ENCODE data around the gene NCAM2. TPM values are rescaled to one million over a fixed set of nuclear protein-coding genes. Genes with fewer than 3 reads are reported as not detected.

Gene NCAM2
- total RNA-seq, 1 donor from 2014 or later, result 22.6 TPM

DNA sequence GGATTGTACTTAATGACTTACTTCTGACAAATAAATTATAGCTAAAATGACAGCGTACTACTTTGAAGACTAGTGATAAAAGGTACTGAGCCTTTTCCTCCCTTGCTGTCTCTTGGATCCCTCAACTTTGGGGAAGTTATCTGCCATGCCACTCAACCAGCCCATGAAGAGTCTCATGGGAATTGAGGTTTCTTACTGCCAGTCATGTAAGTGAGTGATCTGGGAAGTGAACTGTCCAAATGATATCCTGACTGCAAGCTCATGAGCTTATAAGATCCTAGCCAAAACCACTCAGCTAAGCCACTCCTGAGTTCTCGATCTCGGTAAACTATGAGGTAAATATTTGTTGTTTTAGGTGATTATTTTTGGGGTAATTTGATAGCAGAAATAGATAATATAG is 247.8 kb downstream of the NCAM2 start:
- H3K27ac Mint-ChIP-seq, result no peak overlapping the region
- H3K9me3 Mint-ChIP-seq, result no peaks in the 10 kb centered on the region
- no peaks in the 10 kb centered on the region for H3K36me3 Mint-ChIP-seq
- H3K4me3 Mint-ChIP-seq, result no peak overlapping the region
- no peak for TF ChIP-seq CTCF (conservative IDR thresholded peaks at IDR 0.05)
- no peak for DNase-seq (ENCODE audit: extremely low spot score, unreplicated experiment)
- no peaks in the 10 kb centered on the region for H3K4me1 Mint-ChIP-seq (ENCODE audit: unreplicated experiment)
- H3K27me3 Mint-ChIP-seq, result no peaks in the 10 kb centered on the region

- DNase-seq (ENCODE audit: extremely low spot score, unreplicated experiment), result no peak
- Mint-ChIP-seq H3K27me3 (no peaks in the 10 kb centered on the region), H3K4me1 (ENCODE audit: unreplicated experiment) (no peaks in the 10 kb centered on the region), H3K4me3 (no peak overlapping the region), H3K36me3 (no peaks in the 10 kb centered on the region), H3K27ac (no peak overlapping the region), H3K9me3 (no peaks in the 10 kb centered on the region)
- TF ChIP-seq CTCF (conservative IDR thresholded peaks at IDR 0.05), result no peak
Observed at GRCh38 chr21:21247424-21247823, 249.2 kb downstream of the NCAM2 start.

DNA sequence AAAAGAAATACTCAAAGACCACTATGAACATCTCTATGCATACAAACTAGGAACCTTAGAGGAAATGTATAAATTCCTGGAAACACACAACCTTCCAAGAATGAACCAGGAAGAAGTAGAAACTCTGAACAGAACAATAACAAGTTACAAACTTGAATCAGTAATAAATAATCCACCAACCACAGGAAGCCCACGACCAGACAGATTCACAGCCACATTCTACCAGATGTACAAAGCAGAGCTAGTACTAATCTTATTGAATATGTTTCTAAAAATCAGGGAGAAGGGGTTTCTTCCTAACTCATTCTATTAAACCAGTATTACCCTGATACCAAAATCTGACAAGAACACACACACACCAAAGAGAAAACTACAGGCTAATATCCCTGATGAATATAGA is 263.8 kb downstream of the NCAM2 start:
- Mint-ChIP-seq H3K4me3 (no peak overlapping the region), H3K9me3 (no peaks in the 10 kb centered on the region), H3K4me1 (ENCODE audit: unreplicated experiment) (no peaks in the 10 kb centered on the region), H3K27me3 (no peaks in the 10 kb centered on the region), H3K36me3 (no peaks in the 10 kb centered on the region), H3K27ac (no peak overlapping the region)
- no peak for TF ChIP-seq CTCF (conservative IDR thresholded peaks at IDR 0.05)
- DNase-seq (ENCODE audit: extremely low spot score, unreplicated experiment), result no peak

- H3K4me1 Mint-ChIP-seq (ENCODE audit: unreplicated experiment), result peaks cover 7% of the 10 kb centered on the region
- TF ChIP-seq CTCF (conservative IDR thresholded peaks at IDR 0.05), result no peak
- H3K36me3 Mint-ChIP-seq, result no peaks in the 10 kb centered on the region
- H3K4me3 Mint-ChIP-seq, result no peak overlapping the region
- no peak overlapping the region for H3K27ac Mint-ChIP-seq
- H3K27me3 Mint-ChIP-seq, result no peaks in the 10 kb centered on the region
- H3K9me3 Mint-ChIP-seq, result no peaks in the 10 kb centered on the region
- no peak for DNase-seq (ENCODE audit: extremely low spot score, unreplicated experiment)
Observed at GRCh38 chr21:21268061-21268471, 269.9 kb downstream of the NCAM2 start.

DNA sequence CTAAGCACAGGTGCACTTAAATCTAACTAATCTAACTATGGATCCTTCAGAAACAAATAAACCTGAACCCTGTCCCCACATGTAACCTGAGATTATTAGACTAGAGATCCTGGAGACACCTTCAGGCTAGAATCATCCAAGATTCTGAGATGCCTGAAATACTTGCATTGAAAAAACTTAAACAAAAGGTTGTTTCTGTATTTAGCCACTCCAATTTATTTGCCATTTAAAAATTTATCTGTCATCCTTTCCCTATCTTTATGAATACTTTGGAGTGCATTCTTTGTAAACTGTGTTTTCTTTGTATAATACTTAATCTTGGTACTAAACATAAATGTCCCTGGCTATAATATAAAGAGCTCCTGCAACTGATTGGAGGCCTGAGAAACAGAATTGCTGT is 270.7 kb downstream of the NCAM2 start:
- no peak for DNase-seq (ENCODE audit: extremely low spot score, unreplicated experiment)
- Mint-ChIP-seq H3K4me1 (ENCODE audit: unreplicated experiment) (peaks cover 7% of the 10 kb centered on the region), H3K27me3 (no peaks in the 10 kb centered on the region), H3K27ac (no peak overlapping the region), H3K4me3 (no peak overlapping the region), H3K9me3 (no peaks in the 10 kb centered on the region), H3K36me3 (no peaks in the 10 kb centered on the region)
- TF ChIP-seq CTCF (conservative IDR thresholded peaks at IDR 0.05), result no peak

Data from type B pancreatic cell (in vitro differentiated cells).